Osteocyte (in vitro differentiated cells): Measurements from ENCODE around the gene SRPRB. TPM values are rescaled to one million over a fixed set of nuclear protein-coding genes. Genes with fewer than 3 reads are reported as not detected.

ENCODE experiments used
- DNase-seq: peaks from one replicate; pipeline ENCODE4 v3.0.0; 2021; ENCODE audit warnings: mixed read lengths; ENCODE audit not compliant: unreplicated experiment; ENCODE audit errors: extremely low spot score
- H3K27ac Mint-ChIP-seq: one replicate; pipeline ENCODE4 v1.8.0; 2021; ENCODE audit warnings: mild to moderate bottlenecking, mixed read lengths; ENCODE audit not compliant: unreplicated experiment
- H3K27me3 Mint-ChIP-seq: one replicate; pipeline ENCODE4 v1.8.0; 2021; ENCODE audit warnings: mixed read lengths; ENCODE audit not compliant: unreplicated experiment
- H3K36me3 Mint-ChIP-seq: one replicate; pipeline ENCODE4 v1.8.0; 2021; ENCODE audit warnings: mixed read lengths; ENCODE audit not compliant: unreplicated experiment
- H3K4me1 Mint-ChIP-seq: one replicate; pipeline ENCODE4 v1.8.0; 2021; ENCODE audit warnings: mixed read lengths; ENCODE audit not compliant: unreplicated experiment
- H3K4me3 Mint-ChIP-seq: one replicate; pipeline ENCODE4 v1.8.0; 2021; ENCODE audit warnings: mild to moderate bottlenecking, moderate library complexity, mixed read lengths; ENCODE audit not compliant: unreplicated experiment
- H3K9me3 Mint-ChIP-seq: one replicate; pipeline ENCODE4 v1.8.0; 2021; ENCODE audit warnings: mixed read lengths; ENCODE audit not compliant: unreplicated experiment
- total RNA-seq: library from RNA; stranded (reverse); gene quantifications from 2 replicates; pipeline ENCODE4 v1.2.1, GENCODE V29; 2021
- TF ChIP-seq, protein P1 (sequence below): fragments of 200-600 bp; sonication (generic); IDR thresholded peaks from 2 replicates; pipeline ENCODE4 v1.5.0; 2021; ENCODE audit warnings: antibody characterized with exemption, mild to moderate bottlenecking, moderate library complexity

SRPRB gene
- total RNA-seq, 1 donor from 2014 or later, result 84.7 TPM

- peaks cover 9% of the 10 kb centered on the region for H3K4me1 Mint-ChIP-seq
- TF ChIP-seq, protein P1, sequence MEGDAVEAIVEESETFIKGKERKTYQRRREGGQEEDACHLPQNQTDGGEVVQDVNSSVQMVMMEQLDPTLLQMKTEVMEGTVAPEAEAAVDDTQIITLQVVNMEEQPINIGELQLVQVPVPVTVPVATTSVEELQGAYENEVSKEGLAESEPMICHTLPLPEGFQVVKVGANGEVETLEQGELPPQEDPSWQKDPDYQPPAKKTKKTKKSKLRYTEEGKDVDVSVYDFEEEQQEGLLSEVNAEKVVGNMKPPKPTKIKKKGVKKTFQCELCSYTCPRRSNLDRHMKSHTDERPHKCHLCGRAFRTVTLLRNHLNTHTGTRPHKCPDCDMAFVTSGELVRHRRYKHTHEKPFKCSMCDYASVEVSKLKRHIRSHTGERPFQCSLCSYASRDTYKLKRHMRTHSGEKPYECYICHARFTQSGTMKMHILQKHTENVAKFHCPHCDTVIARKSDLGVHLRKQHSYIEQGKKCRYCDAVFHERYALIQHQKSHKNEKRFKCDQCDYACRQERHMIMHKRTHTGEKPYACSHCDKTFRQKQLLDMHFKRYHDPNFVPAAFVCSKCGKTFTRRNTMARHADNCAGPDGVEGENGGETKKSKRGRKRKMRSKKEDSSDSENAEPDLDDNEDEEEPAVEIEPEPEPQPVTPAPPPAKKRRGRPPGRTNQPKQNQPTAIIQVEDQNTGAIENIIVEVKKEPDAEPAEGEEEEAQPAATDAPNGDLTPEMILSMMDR, result no peak
- H3K27me3 Mint-ChIP-seq, result no peaks in the 10 kb centered on the region
- H3K4me3 Mint-ChIP-seq, result no peak overlapping the region
- H3K9me3 Mint-ChIP-seq, result no peaks in the 10 kb centered on the region
- no peak for DNase-seq
- H3K36me3 Mint-ChIP-seq, result no peaks in the 10 kb centered on the region
- H3K27ac Mint-ChIP-seq, result no peak overlapping the region
These were observed 52.2 kb downstream of the SRPRB start for GRCh38 chr3:133857767-133858166.

DNA sequence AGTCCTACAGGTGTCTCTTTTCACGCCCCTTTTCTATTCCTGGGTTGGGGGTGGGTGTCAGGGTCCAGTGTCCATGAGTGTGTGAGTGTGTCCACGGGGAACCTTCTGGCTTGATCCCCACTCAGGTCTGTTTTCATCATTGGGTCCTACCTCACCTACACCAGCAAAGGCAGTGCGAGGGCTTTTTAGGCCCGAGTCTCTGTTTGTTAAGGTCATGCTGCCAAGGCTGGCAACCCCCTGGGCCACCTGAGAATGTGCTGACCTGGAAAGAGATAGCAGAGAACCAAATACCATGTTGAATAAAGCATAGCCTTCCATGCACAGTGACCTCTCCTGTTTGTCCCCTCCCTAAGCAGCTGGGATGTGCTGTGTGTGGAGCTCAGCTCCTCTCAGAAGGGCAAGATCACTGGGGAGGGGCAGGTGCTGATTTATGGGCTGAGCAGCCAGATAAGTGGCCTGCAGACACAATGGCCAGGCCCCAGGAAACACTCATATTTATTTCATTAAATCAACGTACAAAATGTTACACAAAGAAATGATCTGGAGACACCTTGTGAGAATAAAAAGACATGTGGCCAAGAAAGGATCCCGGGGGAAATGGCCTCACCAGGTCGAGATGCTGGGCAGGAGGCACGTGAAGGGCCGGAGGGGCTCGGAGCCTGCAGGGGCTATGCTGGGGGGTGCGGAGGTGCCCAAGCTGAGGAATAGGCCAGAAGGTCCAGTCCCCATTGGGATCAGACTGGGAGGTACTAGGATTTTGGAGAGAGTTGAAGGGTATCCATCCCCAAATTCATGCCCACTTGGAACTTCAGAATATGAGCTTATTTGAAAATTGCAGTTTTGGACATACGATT lies 54.0 kb downstream of the SRPRB start:
- H3K27ac Mint-ChIP-seq, result no peak overlapping the region
- H3K9me3 Mint-ChIP-seq, result no peaks in the 10 kb centered on the region
- TF ChIP-seq, protein P1, result no peak
- no peaks in the 10 kb centered on the region for H3K36me3 Mint-ChIP-seq
- H3K4me1 Mint-ChIP-seq, result peaks cover under 1% of the 10 kb centered on the region
- no peak overlapping the region for H3K4me3 Mint-ChIP-seq
- no peak for DNase-seq
- H3K27me3 Mint-ChIP-seq, result no peaks in the 10 kb centered on the region

- Mint-ChIP-seq H3K27ac (no peak overlapping the region), H3K27me3 (no peaks in the 10 kb centered on the region), H3K9me3 (no peaks in the 10 kb centered on the region), H3K4me1 (no peaks in the 10 kb centered on the region), H3K4me3 (no peak overlapping the region), H3K36me3 (no peaks in the 10 kb centered on the region)
- DNase-seq, result no peak
- TF ChIP-seq, protein P1, result no peak
These were observed 54.9 kb downstream of the SRPRB start for GRCh38 chr3:133860519-133860918.

- Mint-ChIP-seq H3K9me3 (no peaks in the 10 kb centered on the region), H3K36me3 (no peaks in the 10 kb centered on the region), H3K4me3 (no peak overlapping the region), H3K27me3 (no peaks in the 10 kb centered on the region), H3K27ac (no peak overlapping the region), H3K4me1 (no peaks in the 10 kb centered on the region)
- TF ChIP-seq, protein P1, result no peak
- no peak for DNase-seq
These were observed 56.5 kb downstream of the SRPRB start for GRCh38 chr3:133862161-133862560.

DNA sequence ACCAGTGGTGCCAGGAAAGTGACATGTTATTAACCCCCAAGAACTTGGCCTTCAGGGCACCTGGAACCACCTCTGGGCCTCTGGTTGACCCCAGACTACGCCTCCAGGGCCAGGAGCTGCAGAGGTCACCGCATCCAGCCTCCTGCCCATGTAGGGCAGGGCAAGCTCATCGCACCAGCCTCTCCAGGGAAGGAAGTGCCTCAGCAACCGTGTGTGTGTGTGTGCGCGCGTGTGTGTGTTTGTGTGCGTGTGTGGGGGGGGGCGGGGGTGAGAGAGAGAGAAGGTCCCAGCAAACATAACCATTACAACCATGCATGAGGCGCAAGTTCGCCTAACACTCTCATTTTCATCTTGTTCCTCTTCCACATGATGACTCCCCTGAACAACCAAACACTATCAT lies 58.3 kb downstream of the SRPRB start:
- Mint-ChIP-seq H3K27me3 (no peaks in the 10 kb centered on the region), H3K27ac (no peak overlapping the region), H3K36me3 (no peaks in the 10 kb centered on the region), H3K4me1 (no peaks in the 10 kb centered on the region), H3K4me3 (no peak overlapping the region), H3K9me3 (no peaks in the 10 kb centered on the region)
- TF ChIP-seq, protein P1, result no peak
- DNase-seq, result no peak
